GM21723 (cell line): ENCODE measurements around the gene KIF23.

Experiments
- ATAC-seq: cut with Tn5 transposase; IDR thresholded peaks from one replicate; pipeline ENCODE4 v1.9.1; 2021; ENCODE audit warnings: mild to moderate bottlenecking, moderate library complexity; ENCODE audit not compliant: unreplicated experiment

KIF23 gene

DNA sequence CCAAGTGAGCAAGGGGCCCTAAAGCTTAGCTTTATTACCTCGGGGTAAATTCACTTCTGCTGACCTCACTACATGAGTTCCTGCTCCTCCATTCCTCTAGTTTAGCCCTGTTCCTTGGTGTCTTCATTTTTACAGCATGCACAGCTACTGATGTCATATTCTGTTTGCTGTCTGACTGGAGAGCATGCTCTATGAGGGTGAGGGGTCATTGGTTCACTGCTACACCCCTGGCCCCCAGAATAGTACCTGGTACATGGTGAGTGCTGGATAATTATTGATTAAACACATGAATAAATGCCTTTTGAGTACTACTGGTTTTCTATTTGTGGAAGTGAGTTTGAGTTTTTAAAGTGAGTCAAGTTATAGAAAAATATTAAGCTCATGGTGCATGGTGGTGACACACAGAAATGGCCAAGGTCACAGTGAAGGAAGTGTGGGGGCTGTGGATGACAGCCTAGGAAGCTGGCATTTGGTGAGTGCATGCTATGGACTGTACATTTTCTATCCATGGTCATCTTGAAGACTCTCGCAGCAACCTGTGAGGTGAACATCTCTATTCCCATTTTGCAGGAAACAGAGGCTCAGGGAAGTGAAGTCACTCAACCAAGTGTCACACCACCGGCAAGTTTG is 72.4 kb downstream of the KIF23 start:
- ATAC-seq, result no peak

DNA sequence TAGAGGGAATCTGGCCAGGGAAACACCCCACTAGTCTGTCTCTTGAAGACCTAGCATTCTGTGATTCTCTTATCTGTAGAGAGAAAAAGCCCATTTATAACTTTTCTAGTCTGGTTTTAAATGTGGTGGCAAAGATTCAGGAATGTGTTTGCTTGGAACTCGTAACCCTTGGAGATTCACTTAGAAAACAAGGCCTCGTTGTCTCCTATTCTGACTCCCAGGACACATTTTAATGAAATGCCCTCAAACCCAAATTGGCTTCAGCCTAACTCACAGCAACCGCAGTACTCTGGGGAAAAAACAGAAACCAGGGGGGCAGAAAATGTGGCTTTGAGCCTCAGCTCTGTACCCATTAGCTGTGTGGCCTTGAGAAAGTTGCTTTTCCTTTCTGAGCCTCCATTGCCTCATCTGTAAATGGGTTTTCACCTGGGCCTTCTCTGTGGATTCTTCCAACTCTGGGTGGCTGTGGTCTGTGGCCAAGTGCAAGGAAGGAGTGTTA is 75.0 kb downstream of the KIF23 start:
- no peak for ATAC-seq

DNA sequence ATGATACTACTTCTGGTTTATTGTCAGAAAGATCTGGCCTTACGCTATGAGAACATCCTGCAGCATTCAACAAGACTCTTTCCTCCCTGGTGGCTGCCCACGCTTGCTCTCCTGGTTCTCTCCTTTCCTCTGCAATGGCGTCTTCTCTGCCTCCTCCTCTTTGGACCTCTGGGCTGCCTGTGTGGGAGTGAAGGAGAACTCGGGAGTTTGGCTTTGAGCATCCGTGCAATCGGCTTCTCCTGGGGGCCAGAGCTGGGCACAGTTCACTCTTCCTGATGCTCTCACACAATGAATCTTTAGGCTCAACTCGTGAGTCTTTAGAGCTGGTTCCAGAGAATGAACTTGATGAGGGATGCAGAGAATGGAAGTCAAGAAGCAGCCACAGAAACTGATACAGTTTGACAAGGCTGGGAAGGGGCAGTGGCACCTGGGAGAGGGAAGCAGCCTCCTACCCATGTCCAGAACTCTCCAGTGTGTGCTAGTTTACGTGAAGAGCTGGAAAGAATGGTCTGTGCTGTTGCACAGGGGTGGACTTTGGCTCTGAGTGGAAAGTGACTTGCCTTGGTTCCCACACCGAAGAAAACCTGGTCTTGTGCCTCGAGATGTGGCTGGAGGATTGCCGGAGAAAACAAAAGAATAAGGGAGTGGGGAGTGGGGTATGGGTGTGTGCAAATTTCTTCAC is 76.3 kb downstream of the KIF23 start:
- no peak for ATAC-seq

DNA sequence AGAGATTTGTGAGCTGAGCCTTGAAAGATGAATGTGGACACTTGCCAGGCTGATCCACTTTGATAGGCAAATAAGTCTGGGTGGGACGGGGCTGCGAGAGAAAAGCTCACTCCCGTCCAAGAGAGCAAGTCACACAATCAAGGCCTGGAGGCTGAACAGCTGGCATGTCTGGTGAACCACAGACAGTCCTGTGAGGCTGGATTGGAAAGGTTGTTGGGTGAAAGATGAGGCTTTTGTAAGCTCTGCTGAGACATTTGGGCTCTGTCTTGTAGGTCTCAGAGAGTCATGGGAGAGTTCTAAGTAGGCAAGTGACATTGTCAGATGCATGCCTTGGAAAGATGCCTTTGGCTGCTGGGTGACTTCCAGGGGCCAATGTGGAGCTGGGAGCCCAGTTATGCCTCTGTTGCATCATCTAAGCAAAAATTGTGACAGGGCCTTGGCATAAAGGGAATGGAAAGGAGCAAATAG is 76.9 kb downstream of the KIF23 start:
- ATAC-seq, result no peak

DNA sequence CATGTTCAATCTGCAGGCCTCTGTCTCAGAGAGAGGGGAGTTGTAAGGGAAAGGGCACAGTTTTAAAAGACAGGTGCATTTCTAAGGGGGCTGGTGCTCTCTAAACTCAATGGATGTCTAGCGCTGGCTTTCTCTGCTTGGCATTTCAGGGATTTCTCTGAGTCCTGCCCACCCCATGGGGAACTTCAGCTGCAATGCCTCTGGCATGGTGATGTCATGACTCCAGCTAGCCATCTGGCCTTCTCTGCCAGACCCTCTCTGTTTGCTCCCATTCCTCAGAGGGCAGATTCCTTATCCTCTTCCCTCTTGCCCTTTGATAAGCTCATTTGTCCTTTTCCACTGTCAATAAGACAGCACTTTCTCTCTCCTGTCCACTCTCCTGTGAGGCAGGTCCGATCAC is 79.3 kb downstream of the KIF23 start:
- no peak for ATAC-seq

DNA sequence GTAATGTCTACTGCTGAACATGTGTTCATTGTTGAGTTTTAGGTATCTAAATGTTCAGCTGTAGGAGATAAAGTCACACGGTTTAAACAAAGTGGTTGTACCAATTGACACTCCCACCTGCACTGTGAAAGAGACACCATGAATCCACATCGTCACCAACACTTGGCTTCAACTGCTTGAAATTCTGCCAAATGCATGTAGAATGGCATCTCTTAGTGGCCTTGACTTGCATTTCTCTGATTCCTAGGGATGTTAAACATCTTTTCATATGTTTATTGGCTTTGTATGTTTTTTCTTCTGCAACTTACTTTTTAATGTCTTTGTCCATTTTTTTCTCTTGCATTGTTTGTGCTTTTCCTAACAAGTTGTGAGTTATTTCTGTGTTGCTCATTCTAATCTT is 81.9 kb downstream of the KIF23 start:
- ATAC-seq, result no peak

DNA sequence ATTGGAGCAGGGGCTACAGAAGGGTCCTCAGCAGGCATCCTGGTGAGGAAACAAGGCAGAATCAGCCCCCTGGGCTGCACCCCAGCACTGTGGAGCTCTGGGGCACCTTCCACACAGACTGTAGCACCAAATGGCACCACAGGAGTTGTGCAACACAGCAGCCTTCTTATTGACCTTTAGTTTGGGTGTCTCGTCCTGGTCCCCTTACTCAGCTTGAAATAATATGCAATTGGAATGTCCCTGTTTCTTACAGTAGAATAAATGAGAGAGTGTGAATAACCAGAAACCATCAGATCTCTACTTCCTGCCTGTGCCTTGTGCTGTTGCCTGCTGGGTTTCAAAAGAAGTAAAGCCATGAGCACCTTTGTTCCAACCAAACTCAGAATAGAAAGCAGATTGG is 82.9 kb downstream of the KIF23 start:
- ATAC-seq, result no peak

DNA sequence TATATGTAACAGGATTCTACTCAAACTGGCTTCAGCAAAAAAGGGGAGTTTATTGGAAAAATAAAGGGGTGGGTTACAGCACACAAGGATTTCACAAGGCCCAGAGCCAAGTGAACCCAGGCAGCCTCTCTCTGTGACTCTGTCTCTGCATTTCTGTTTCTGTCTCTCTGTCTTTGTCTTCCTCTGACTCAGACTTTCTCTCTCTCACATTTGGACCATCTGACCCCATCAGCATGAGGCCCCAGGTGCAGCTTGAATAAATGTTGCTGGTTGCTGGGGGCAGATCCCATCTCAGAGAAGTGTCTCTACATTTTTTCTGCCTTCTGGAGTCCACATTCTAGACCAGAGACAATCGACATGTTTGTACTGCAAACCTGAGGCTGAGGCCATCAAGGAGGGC is 83.5 kb downstream of the KIF23 start:
- ATAC-seq, result no peak
